ENCODE data around the gene A4GNT. TPM values are rescaled to one million over a fixed set of nuclear protein-coding genes. Genes with fewer than 3 reads are reported as not detected.
"Not testable (repeated sequence)": the region's sequence is repeated elsewhere in the genome, so short reads cannot be mapped to it uniquely, and the experiment has no call there.

The A4GNT gene
- not detected in 2 replicates for total RNA-seq (2014; rRNA removed; shearing (Covaris generic))

GRCh38 chr3:138132239-138132638 lies at the start of gene A4GNT:
Gene A4GNT, minus strand, starts transcription at chr3:138132390. Its CDS starts 1,134 bp downstream, at chr3:138131256.
- in situ Hi-C loops (cut with HindIII; ENCODE audit: low sequenced_read_pairs) = no loop called here
- no peak for DNase-seq (ENCODE audit: low spot score)

GRCh38 chr3:138180375-138181029 lies 48.3 kb upstream of the A4GNT start:
- in situ Hi-C loops (cut with HindIII; ENCODE audit: low sequenced_read_pairs) = no loop called here
- DNase-seq (ENCODE audit: low spot score) = peak; percentile 87

DNA sequence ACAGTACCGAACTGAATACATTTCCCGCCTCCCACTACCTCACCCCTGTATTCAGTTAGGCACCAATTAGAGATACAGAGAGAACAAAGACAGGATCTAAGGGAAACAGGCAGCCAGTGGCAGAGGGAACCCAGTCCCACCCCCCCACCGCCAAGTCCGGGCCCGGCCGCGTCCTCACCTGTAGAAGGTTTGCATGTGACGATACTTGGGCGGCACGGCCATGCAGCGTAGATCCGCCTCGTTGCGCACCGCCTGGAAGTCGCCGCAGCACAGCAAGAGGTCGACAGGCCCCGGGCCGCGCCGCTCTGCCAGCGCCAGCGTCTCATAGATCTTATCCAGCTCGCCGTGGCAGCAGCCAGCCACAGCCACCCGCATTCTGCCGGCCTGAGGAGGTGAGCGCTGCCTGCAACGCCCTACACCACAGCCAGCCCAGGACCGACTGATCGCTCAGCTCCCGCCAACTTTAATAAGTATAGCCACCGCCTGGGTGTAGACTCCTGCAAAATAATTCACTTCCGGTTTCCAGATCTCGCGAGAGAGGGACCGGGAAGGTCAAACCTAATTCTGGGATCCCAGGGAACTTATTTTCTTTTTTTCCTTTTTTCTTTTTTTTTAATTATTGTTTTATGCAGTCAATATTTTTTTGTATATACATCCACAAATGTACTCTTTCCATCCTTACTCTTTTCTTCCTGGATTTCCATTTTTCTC lies 42.4 kb upstream of the A4GNT start, which contains the start of gene DBR1:
TSS of gene DBR1 (minus strand) at position 501 of the 711 bp plus-strand sequence. CDS start at position 375, 126 bp downstream.
- in situ Hi-C loops (cut with HindIII; ENCODE audit: low sequenced_read_pairs) = no loop called here
- peak; percentile 82 for DNase-seq (ENCODE audit: low spot score)

- no peak for DNase-seq (ENCODE audit: low spot score)
- in situ Hi-C loops (cut with HindIII; ENCODE audit: low sequenced_read_pairs) = no loop called here
These were observed 41.7 kb upstream of the A4GNT start for GRCh38 chr3:138173769-138174420.

- in situ Hi-C loops (cut with HindIII; ENCODE audit: low sequenced_read_pairs) = no loop called here
- no peak for DNase-seq (ENCODE audit: low spot score)
These were observed 40.4 kb upstream of the A4GNT start for GRCh38 chr3:138172625-138173024.

DNA sequence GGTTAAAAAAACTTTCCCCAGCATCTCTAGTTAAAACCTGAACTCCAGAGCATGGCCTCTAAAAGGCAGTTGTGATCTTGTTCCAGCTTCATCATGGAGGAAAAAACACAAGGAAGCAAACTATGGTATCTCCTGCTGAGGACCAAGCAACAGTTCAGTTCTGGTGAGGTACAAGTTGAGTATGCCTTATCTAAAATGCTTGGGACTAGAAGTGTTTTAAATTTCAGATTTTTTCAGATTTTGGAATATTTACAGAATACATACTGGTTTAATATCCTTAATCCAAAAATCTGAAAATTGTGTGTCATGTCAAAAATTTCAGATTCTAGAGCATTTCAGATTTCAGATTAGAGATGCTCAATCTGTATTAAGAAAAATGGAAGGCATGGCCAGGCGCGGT lies 32.9 kb upstream of the A4GNT start:
- in situ Hi-C loops (cut with HindIII; ENCODE audit: low sequenced_read_pairs) = no loop called here
- DNase-seq (ENCODE audit: low spot score) = no peak

DNA sequence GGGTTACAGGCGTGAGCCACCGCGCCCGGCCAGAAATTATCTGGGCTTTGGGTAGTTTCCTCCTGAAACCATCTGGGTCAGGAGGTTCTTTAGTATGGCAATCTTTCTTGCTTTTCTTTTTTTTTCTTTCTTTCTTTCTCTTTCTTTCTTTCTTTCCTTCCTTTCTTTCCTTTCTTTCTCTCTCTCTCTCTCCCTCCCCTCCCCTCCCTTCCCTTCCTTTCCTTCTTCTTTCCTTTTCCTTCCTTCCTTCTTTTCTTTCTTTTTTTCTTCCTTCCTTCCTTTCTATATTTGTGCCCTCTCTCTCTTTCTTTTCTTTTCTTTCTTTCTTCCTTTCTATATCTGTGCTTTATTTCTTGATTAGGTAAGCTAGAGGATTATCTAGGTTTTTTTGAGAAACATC lies 25.6 kb upstream of the A4GNT start:
- in situ Hi-C loops (cut with HindIII; ENCODE audit: low sequenced_read_pairs) = no loop called here
- no peak for DNase-seq (ENCODE audit: low spot score)

GRCh38 chr3:138154534-138154933 lies 22.3 kb upstream of the A4GNT start:
- no peak for DNase-seq (ENCODE audit: low spot score)
- in situ Hi-C loops (cut with HindIII; ENCODE audit: low sequenced_read_pairs) = no loop called here

DNA sequence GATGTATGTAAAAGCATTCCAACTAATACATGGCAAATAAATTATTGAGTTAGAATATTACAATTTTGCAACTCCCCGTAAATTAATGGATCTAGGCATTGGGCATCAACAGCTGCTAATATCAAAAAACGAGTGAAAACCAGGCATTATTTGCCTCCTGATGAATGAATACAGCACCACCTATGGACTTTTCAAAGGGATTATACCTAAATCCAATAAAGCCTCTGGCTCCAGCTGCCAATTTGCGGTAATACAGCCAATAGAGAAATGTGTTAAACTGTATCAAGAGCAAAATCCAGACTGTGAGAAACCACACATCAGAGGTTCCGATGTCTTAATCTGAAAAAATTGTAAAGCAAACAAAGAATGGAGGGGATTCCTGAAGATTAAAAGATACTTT lies 16.3 kb upstream of the A4GNT start:
- no peak for DNase-seq (ENCODE audit: low spot score)
- in situ Hi-C loops (cut with HindIII; ENCODE audit: low sequenced_read_pairs) = no loop called here

GRCh38 chr3:138142181-138142580 lies 10.0 kb upstream of the A4GNT start:
- in situ Hi-C loops (cut with HindIII; ENCODE audit: low sequenced_read_pairs); DNase-seq (ENCODE audit: low spot score): not testable (repeated sequence)

DNA sequence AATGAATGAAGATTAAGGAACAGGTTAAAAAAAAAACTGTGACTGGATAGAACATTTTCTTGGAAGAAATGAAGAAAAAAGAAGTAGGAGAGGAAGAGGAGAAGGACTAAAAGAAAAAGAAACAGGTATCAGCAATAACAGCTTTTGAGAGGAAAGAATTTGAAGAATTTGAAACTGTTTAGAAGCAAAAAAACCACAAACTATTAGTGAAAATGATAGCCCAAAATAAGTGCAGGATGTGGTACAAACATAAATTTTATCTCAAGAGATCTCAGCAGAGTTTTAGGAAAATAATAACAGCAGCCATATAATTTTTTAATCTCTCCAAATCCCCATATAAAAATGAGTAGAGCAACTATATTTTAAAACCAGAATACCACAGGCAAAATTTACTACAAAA lies 8.8 kb upstream of the A4GNT start:
- in situ Hi-C loops (cut with HindIII; ENCODE audit: low sequenced_read_pairs) = no loop called here
- no peak for DNase-seq (ENCODE audit: low spot score)

GRCh38 chr3:138139691-138140090 lies 7.5 kb upstream of the A4GNT start:
- DNase-seq (ENCODE audit: low spot score) = no peak
- in situ Hi-C loops (cut with HindIII; ENCODE audit: low sequenced_read_pairs) = no loop called here

- in situ Hi-C loops (cut with HindIII; ENCODE audit: low sequenced_read_pairs) = no loop called here
- no peak for DNase-seq (ENCODE audit: low spot score)
These were observed 5.7 kb upstream of the A4GNT start for GRCh38 chr3:138137861-138138260.

GRCh38 chr3:138136201-138136600 lies 4.0 kb upstream of the A4GNT start:
- in situ Hi-C loops (cut with HindIII; ENCODE audit: low sequenced_read_pairs) = no loop called here

DNA sequence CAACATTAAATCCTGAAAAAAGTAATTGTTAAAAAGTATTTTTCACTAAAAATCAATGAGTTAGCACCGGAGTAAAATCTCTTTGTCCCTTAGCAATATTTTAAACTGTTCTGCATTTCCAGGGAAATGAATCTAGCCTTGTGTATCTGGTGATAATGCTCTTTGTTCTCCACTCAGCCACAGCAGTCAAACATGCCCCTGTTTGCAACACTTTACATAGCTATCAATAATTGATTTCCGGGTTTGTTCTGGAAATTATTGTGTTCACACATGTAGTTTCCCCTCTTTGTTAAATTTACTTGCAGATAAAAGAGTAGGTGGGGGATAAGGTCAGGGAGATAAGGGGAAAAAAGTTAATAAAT lies 3.6 kb upstream of the A4GNT start:
- in situ Hi-C loops (cut with HindIII; ENCODE audit: low sequenced_read_pairs) = no loop called here
- DNase-seq (ENCODE audit: low spot score) = no peak

More at GRCh38 chr3:138136201-138136600, 4.0 kb upstream of the A4GNT start:
- no peak for DNase-seq (ENCODE audit: low spot score)

GRCh38 chr3:138135146-138135832 lies 3.1 kb upstream of the A4GNT start:
- no peak for DNase-seq (ENCODE audit: low spot score)
- in situ Hi-C loops (cut with HindIII; ENCODE audit: low sequenced_read_pairs) = no loop called here

DNA sequence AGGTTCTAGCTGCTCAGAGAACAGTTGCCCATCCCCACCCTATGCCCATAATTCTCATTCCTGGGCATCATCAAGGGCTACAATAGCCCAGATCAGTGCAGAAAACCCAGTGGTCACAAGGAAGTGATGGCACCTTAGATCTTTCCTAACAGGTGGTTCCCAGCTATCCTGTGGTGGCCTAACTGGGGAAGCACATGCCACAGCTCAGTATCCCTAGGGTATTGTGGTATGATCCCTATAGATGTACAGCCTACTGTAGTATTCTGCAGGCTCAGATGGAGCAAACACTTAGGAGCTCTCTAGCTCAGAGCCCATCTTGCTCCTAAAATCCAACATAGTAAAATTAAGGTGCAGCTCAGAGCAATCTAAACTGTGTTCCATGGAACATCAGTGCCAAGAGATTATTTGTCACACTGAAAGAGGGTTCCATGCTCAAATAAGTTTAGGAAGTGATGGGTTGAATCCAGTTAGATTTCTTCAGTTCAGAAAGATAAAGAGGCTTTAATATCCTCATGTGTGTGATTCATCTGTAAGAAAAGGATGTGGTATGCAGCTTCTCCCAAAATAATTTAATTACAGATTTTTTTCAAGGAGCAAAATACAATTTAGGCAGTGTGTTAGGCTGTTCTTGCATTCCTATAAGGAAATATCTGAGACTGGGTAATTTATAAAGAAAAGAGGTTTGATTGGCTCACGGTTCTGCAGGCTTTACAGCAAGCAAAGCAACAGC lies 4.4 kb downstream of the A4GNT start:
- in situ Hi-C loops (cut with HindIII; ENCODE audit: low sequenced_read_pairs) = no loop called here

DNA sequence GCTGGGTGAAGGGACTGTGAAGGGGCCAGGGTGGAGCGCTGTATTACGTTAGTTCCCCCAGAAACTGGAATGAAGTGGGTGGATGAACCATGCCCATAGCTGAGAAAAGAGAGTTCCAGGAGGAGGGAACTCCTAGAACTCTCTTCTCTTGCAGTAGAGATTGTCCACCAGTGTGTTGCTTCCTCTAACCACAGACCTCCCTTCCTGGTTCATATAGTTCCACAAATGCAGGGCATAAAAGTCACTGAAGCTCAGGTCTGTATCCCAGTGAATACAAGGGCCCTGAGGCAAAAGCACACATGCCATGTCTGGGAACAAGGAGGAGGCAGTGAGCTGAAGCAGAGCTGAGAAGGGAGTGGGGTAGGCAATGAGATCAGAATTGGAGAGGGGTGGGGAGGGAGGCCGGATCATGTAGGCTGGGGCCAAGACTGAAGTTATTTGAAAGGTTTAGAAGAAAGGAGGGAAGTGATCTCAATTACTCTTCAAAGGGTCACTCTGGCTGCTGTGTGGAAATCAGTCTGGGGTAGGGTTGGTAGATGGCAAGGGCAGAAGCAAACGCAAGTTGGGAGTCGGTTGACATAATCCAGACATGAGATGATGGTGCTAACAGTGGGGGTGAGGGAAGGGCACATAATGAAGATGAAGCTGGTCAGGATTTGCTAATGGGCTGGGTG lies 6.5 kb downstream of the A4GNT start:
- no peak for DNase-seq (ENCODE audit: low spot score)
- in situ Hi-C loops (cut with HindIII; ENCODE audit: low sequenced_read_pairs) = no loop called here

More for the DNA sequence above, 4.4 kb downstream of the A4GNT start:
- DNase-seq (ENCODE audit: low spot score) = no peak
